B cell (primary cell): ENCODE data around the gene PRTN3. TPM values are rescaled to one million over a fixed set of nuclear protein-coding genes. Genes with fewer than 3 reads are reported as not detected.

Source experiments
- ATAC-seq: fragments of 200-7000 bp; cut with Tn5 transposase; one replicate; pipeline ENCODE4 v1.10.0; 2021; ENCODE audit warnings: low read depth, mild to moderate bottlenecking, moderate number of reproducible peaks, moderate library complexity
- CTCF ChIA-PET: fragments of 350-600 bp; sonication (Branson Sonifier 250); formaldehyde crosslinking; loops from one replicate; lab custom pipeline; 2021; ENCODE audit warnings: antibody characterized with exemption, inconsistent platforms; lab: Charles Lee
- POLR2A ChIA-PET: fragments of 350-600 bp; sonication (Branson Sonifier 250); formaldehyde crosslinking; loops from one replicate; lab custom pipeline; 2021; ENCODE audit warnings: antibody characterized with exemption; lab: Charles Lee
- DNase-seq: peaks from one replicate; pipeline ENCODE4 v3.0.0; 2013
- H2AFZ ChIP-seq: 2 replicates; pipeline ENCODE4 v1.6.1; 2012; ENCODE audit warnings: mild to moderate bottlenecking, low read depth, low read length; ENCODE audit not compliant: insufficient read depth, poor library complexity, severe bottlenecking
- H3K27ac ChIP-seq, 2 donors: 1 replicate in 1 of 2; 2 replicates in 1 of 2; pipeline ENCODE4 v1.5.1; 2012 to 2013; ENCODE audit warnings: low read length in 2 of 2, mild to moderate bottlenecking in 2 of 2, moderate library complexity in 1 of 2
- H3K27me3 ChIP-seq, 4 experiments: fragments of 200-600 bp in 1 of 4; sonication (generic) in 1 of 4; replicated peaks in 1 of 4; 1 replicate in 2 of 4; 2 replicates in 2 of 4; pipeline versions ENCODE4 v1.6.1 to v1.7.0; 2013 to 2016; ENCODE audit warnings: low read length in 3 of 4, mild to moderate bottlenecking in 2 of 4, mixed read lengths in 1 of 4, moderate library complexity in 1 of 4; ENCODE audit not compliant: insufficient read depth in 4 of 4, control insufficient read depth in 3 of 4; ENCODE audit errors: control extremely low read depth in 1 of 4
- H3K36me3 ChIP-seq, 2 experiments: replicated peaks in 1 of 2; 1 replicate in 1 of 2; 2 replicates in 1 of 2; pipeline versions ENCODE4 v1.6.1 to v1.7.1; 2013; ENCODE audit warnings: low read length in 1 of 2; ENCODE audit not compliant: insufficient read depth in 2 of 2, control insufficient read depth in 1 of 2; ENCODE audit errors: control extremely low read depth in 1 of 2, extremely low read depth in 1 of 2
- H3K4me1 ChIP-seq, 2 donors: fragments of 200-600 bp in 1 of 2; sonication (generic) in 1 of 2; 1 replicate in 1 of 2; 2 replicates in 1 of 2; pipeline versions ENCODE4 v1.5.1 to v1.6.1; 2013 to 2017; ENCODE audit warnings: low read length in 2 of 2; ENCODE audit not compliant: control insufficient read depth in 2 of 2, insufficient read depth in 2 of 2
- H3K4me2 ChIP-seq: replicated peaks from 2 replicates; pipeline ENCODE3; 2012; ENCODE audit warnings: mild to moderate bottlenecking, low read depth, low read length; ENCODE audit not compliant: poor library complexity, severe bottlenecking
- H3K4me3 ChIP-seq, 5 experiments: fragments of 200-600 bp in 1 of 5; sonication (generic) in 1 of 5; 1 replicate in 3 of 5; 2 replicates in 2 of 5; pipeline versions ENCODE4 v1.5.1 to v1.7.0; 2011 to 2016; ENCODE audit warnings: low read length in 4 of 5, mild to moderate bottlenecking in 4 of 5, low read depth in 2 of 5, control low read depth in 1 of 5, moderate library complexity in 1 of 5; ENCODE audit not compliant: insufficient read depth in 1 of 5; ENCODE audit errors: control extremely low read depth in 1 of 5, extremely low read depth in 1 of 5
- H3K79me2 ChIP-seq: fragments of 200-600 bp; sonication (generic); one replicate; pipeline ENCODE4 v1.6.0; 2016; ENCODE audit warnings: low read length; ENCODE audit not compliant: control insufficient read depth, insufficient read depth
- H3K9ac ChIP-seq: fragments of 200-600 bp; sonication (generic); 2 replicates; pipeline ENCODE4 v1.6.1; 2017; ENCODE audit warnings: mild to moderate bottlenecking, low read length, moderate library complexity
- H3K9me3 ChIP-seq, 3 donors: one replicate each; pipeline versions ENCODE4 v1.6.1 to v1.7.1; 2013; ENCODE audit warnings: low read length in 2 of 3; ENCODE audit not compliant: control insufficient read depth in 2 of 3, insufficient read depth in 1 of 3; ENCODE audit errors: control extremely low read depth in 1 of 3
- H4K20me1 ChIP-seq: 2 replicates; pipeline ENCODE4 v1.6.0; 2012; ENCODE audit warnings: mild to moderate bottlenecking, low read length; ENCODE audit not compliant: insufficient read depth, control insufficient read depth, poor library complexity, severe bottlenecking
- H3K27ac Mint-ChIP-seq: one replicate; pipeline ENCODE4 v1.8.0; 2021; ENCODE audit warnings: mixed read lengths
- H3K27me3 Mint-ChIP-seq: one replicate; pipeline ENCODE4 v1.8.0; 2021; ENCODE audit warnings: mixed read lengths
- H3K4me1 Mint-ChIP-seq: one replicate; pipeline ENCODE4 v1.8.0; 2021; ENCODE audit warnings: mixed read lengths
- H3K4me3 Mint-ChIP-seq: one replicate; pipeline ENCODE4 v1.8.0; 2021; ENCODE audit warnings: mixed read lengths
- H3K9me3 Mint-ChIP-seq: one replicate; pipeline ENCODE4 v1.8.0; 2022; ENCODE audit warnings: mixed read lengths; ENCODE audit not compliant: insufficient read depth
- CTCF ChIP-seq: fragments of 200-600 bp; IDR thresholded peaks from one replicate; pipeline ENCODE4 v1.8.0; 2022; ENCODE audit warnings: antibody characterized with exemption, mild to moderate bottlenecking
- EZH2 ChIP-seq: IDR thresholded peaks from 2 replicates; pipeline ENCODE4 v1.6.1; 2012; ENCODE audit warnings: borderline replicate concordance, low read depth, mild to moderate bottlenecking, moderate library complexity, low read length; ENCODE audit not compliant: insufficient read depth, poor library complexity, severe bottlenecking
- WGBS: methylation state at CpG from one replicate; pipeline ENCODE4 v1.1.5; 2013; ENCODE audit warnings: missing lambda C conversion rate; ENCODE audit not compliant: insufficient coverage; 5-methylcytosine and 5-hydroxymethylcytosine counted together
- intact Hi-C: fragments of 100-400 bp; cut with micrococcal nuclease; formaldehyde crosslinking; loops from one replicate; pipeline ENCODE4 v1.10.0; 2022
- polyA plus RNA-seq: library from polyadenylated mRNA; depleted of rRNA; stranded (reverse); fragments of >200 nt; gene quantifications from 2 replicates; pipeline ENCODE4 v1.2.3, GENCODE V29; 2012
- total RNA-seq, 2 donors: library from RNA; stranded (reverse); fragments of 120-200 nt in 1 of 2; gene quantifications; 1 replicate in 1 of 2; 2 replicates in 1 of 2; pipeline versions ENCODE4 v1.2.3 to v1.2.4, GENCODE V29; 2013 to 2022

PRTN3 gene
- total and polyA plus RNA-seq, 2 donors (not counting 1 experiment from before 2014, with no cell fraction given), result not detected

DNA sequence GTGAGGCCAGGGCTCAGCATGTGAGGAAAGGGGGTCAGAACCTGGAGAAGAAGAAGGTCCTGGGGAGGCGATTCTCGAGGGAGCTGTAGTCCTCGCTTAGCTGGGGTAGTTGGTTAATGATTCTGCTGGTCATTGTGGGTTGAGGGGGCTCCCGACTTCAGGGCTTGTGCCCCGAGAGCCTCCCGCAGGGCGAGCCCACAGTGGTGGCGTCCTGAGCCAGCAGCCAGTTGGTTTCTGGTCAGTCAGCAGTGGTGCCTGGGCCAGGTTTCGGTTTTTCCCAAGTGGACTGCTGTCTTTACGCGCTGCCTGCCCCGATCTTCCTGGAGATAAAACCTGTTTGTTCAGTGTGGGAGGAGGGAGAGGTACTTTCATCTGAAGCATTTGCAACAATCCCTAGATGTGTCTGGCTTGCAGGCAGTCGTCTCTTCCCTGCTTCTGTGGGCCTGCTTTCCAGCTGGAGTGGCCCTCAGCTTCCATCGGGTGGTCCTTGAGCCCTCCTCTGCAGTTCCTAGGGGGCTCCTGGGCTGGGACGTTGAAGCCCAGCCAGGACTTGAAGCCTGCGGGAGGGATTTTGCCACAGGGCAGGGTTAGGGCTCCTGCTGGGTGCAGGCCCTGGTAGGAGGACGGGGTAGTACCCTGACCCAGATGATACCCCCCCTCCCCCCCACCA is 40.3 kb upstream of the PRTN3 start:
- Histone ChIP-seq H3K36me3 (peaks cover 0 to 58% of the 10 kb centered on the region in 2 experiments), H3K9me3 (no peaks in the 10 kb centered on the region), H3K27ac (no peak overlapping the region), H3K27me3 (no peaks in the 10 kb centered on the region), H4K20me1 (peaks cover 76% of the 10 kb centered on the region), H3K4me3 (no peak overlapping the region), H2AFZ (no peak overlapping the region), H3K9ac (no peak overlapping the region), H3K4me2 (peak overlapping the region; percentile 99), H3K4me1 (peaks cover 22 to 49% of the 10 kb centered on the region in 2 donors), H3K79me2 (peaks cover 87% of the 10 kb centered on the region)
- Mint-ChIP-seq H3K4me1 (peaks cover 44% of the 10 kb centered on the region), H3K27me3 (no peaks in the 10 kb centered on the region), H3K9me3 (no peaks in the 10 kb centered on the region), H3K27ac (peak overlapping the region; percentile 11), H3K4me3 (peak overlapping the region; percentile 51)
- ChIA-PET POLR2A (interaction anchor here (1.0 kb wide), 1 partner anchor 238 kb away, joined by 3 read pairs; no protein-coding TSS in a partner anchor), CTCF (no interaction called here)
- intact Hi-C loops, result no loop called here
- DNase-seq (peak; percentile 22), ATAC-seq (no peak)
- TF ChIP-seq CTCF (no peak), EZH2 (no peak)
- WGBS, result 83% methylated on average over 17 of the region's 17 CpGs
